Measurements from ENCODE around the gene ST3GAL4. TPM values are rescaled to one million over a fixed set of nuclear protein-coding genes. Genes with fewer than 3 reads are reported as not detected.

Gene ST3GAL4
- total and polyA plus RNA-seq, 9 of the 15 experiments (the other 6 are each of a cell fraction or from before 2014, with no cell fraction given) = 0.27 to 22.9 (median 10.5) TPM

- peak; percentile 59 for ATAC-seq
- in situ Hi-C loops (cut with MboI) = no loop called here
- Histone ChIP-seq H2AFZ (ENCODE audit: low read depth, low read length) (no peak overlapping the region), H3K27me3 (ENCODE audit: control insufficient read depth in 2 of 2, insufficient read depth in 2 of 2, low read length in 2 of 2) (peaks cover 3 to 48% of the 10 kb centered on the region in 2 experiments; a peak in 4 of 5 replicates), H3K36me3 (ENCODE audit: control insufficient read depth, insufficient read depth, low read length) (no peaks in the 10 kb centered on the region), H3K9me3 (replicated peaks; ENCODE audit: control insufficient read depth, insufficient read depth, low read depth, low read length) (no peaks in the 10 kb centered on the region), H3K4me3 (no peak overlapping the region), H3K9me1 (ENCODE audit: control insufficient read depth, insufficient read depth, low read length) (no peaks in the 10 kb centered on the region), H3K79me2 (ENCODE audit: control insufficient read depth, insufficient read depth, low read length) (no peaks in the 10 kb centered on the region), H3K9ac (ENCODE audit: insufficient read depth in 1 of 2, low read depth in 2 of 2, low read length in 2 of 2) (peak overlapping the region in 1 of 2 experiments; percentile 26; a peak in 1 of 4 replicates), H3K27ac (ENCODE audit: extremely low read depth, low read depth, low read length) (no peak overlapping the region), H3K4me2 (ENCODE audit: insufficient read depth, low read length) (no peak overlapping the region), H3K4me1 (replicated peaks in 1 of 2; ENCODE audit: control insufficient read depth in 2 of 2, insufficient read depth in 2 of 2, low read length in 2 of 2) (peaks cover 0 to 17% of the 10 kb centered on the region in 2 experiments; a peak in 4 of 5 replicates), H4K20me1 (replicated peaks; ENCODE audit: control insufficient read depth, insufficient read depth, low read length) (peaks cover 8% of the 10 kb centered on the region)
- CTCF ChIA-PET (ENCODE audit: low intra/inter-chr PET ratio) = no interaction called here
- POLR2A ChIA-PET = interaction anchor here (0.7 to 1.4 kb wide), 2 partner anchors 10 to 12 kb away, joined by 3 read pairs; no protein-coding TSS in a partner anchor
- TF ChIP-seq NFYB (IDR thresholded peaks at IDR 0.05; ENCODE audit: extremely low read depth, insufficient read length) (peak; percentile 27), ZBED1 (IDR thresholded peaks at IDR 0.05) (no peak)
- FAIRE-seq = peak; percentile 19
- peak in 1 of 4 experiments; percentile 10 for DNase-seq (ENCODE audit: extremely low read depth in 1 of 4, low spot score in 3 of 4)
- no TSS peak for BruUV-seq (replicated peaks)
- 14% methylated on average over 10 of the region's 11 CpGs for WGBS (ENCODE audit: insufficient coverage, low coverage, missing lambda C conversion rate)
- intact Hi-C loops (cut with micrococcal nuclease) = no loop called here
These were observed 77.9 kb downstream of the ST3GAL4 start for GRCh38 chr11:126433244-126433846.

GRCh38 chr11:126433989-126434949, 78.8 kb downstream of the ST3GAL4 start:
- no TSS peak for BruUV-seq (replicated peaks)
- Histone ChIP-seq H3K27me3 (ENCODE audit: control insufficient read depth in 2 of 2, insufficient read depth in 2 of 2, low read length in 2 of 2) (peaks cover 0 to 42% of the 10 kb centered on the region in 2 experiments; a peak in 3 of 5 replicates), H3K4me3 (no peak overlapping the region), H3K36me3 (ENCODE audit: control insufficient read depth, insufficient read depth, low read length) (no peaks in the 10 kb centered on the region), H4K20me1 (replicated peaks; ENCODE audit: control insufficient read depth, insufficient read depth, low read length) (peaks cover 8% of the 10 kb centered on the region), H3K27ac (ENCODE audit: extremely low read depth, low read depth, low read length) (no peak overlapping the region), H3K4me2 (ENCODE audit: insufficient read depth, low read length) (no peak overlapping the region), H3K4me1 (replicated peaks in 1 of 2; ENCODE audit: control insufficient read depth in 2 of 2, insufficient read depth in 2 of 2, low read length in 2 of 2) (peaks cover 0 to 17% of the 10 kb centered on the region in 2 experiments; a peak in 4 of 5 replicates), H3K9me1 (ENCODE audit: control insufficient read depth, insufficient read depth, low read length) (no peaks in the 10 kb centered on the region), H3K9me3 (replicated peaks; ENCODE audit: control insufficient read depth, insufficient read depth, low read depth, low read length) (no peaks in the 10 kb centered on the region), H3K9ac (ENCODE audit: insufficient read depth in 1 of 2, low read depth in 2 of 2, low read length in 2 of 2) (peak overlapping the region in 1 of 2 experiments; percentile 35; a peak in 1 of 4 replicates), H2AFZ (ENCODE audit: low read depth, low read length) (no peak overlapping the region), H3K79me2 (ENCODE audit: control insufficient read depth, insufficient read depth, low read length) (no peaks in the 10 kb centered on the region)
- ChIA-PET CTCF (ENCODE audit: low intra/inter-chr PET ratio) (no interaction called here), POLR2A (interaction anchor here (0.7 to 1.4 kb wide), 2 partner anchors 11 to 13 kb away, joined by 3 read pairs; no protein-coding TSS in a partner anchor)
- intact Hi-C loops (cut with micrococcal nuclease) = no loop called here
- DNase-seq (ENCODE audit: extremely low read depth in 1 of 4, low spot score in 3 of 4) (no peak), FAIRE-seq (no peak), ATAC-seq (peak; percentile 19)
- 21% methylated on average over 9 of the region's 16 CpGs for WGBS (ENCODE audit: insufficient coverage, low coverage, missing lambda C conversion rate)
- in situ Hi-C loops (cut with MboI) = no loop called here
- no peak for TF ChIP-seq ZNF512 (tag; IDR thresholded peaks at IDR 0.05)
- TF ChIP-seq RAD21 (CRISPR knock-in tag; conservative IDR thresholded peaks at IDR 0.05 in 1 of 2, IDR thresholded peaks at IDR 0.05 in 1 of 2) = no peak
- TF ChIP-seq ZNF449 (CRISPR knock-in tag; IDR thresholded peaks at IDR 0.05) = no peak
- no peak for TF ChIP-seq ZNF644 (tag; IDR thresholded peaks at IDR 0.05; ENCODE audit: low read depth)
- no peak for TF ChIP-seq ZNF444 (CRISPR knock-in tag; IDR thresholded peaks at IDR 0.05)
- no peak for TF ChIP-seq JUND (IDR thresholded peaks at IDR 0.05; ENCODE audit: borderline replicate concordance, low read depth, low read length)
- no peak for TF ChIP-seq JUND (tag; IDR thresholded peaks at IDR 0.05; ENCODE audit: borderline replicate concordance, low read depth, low read length)

All from K562 (cell line).